Tibial artery (tissue), 4 donors: ENCODE measurements around the gene KRT14.

ENCODE experiments used
- DNase-seq, 2 donors: peaks; one replicate each; pipeline ENCODE4 v3.0.0-alpha.2; 2019
- H3K27ac ChIP-seq, 2 donors: fragments of 200-600 bp; sonication (generic) in 1 of 2; 1 replicate in 1 of 2; 2 replicates in 1 of 2; pipeline ENCODE4 v1.5.1; 2018 to 2019; ENCODE audit warnings: mild to moderate bottlenecking in 1 of 2
- H3K27me3 ChIP-seq, 2 donors: fragments of 200-600 bp; sonication (generic) in 1 of 2; one replicate each; pipeline versions ENCODE4 v1.5.1 to v1.6.0; 2016 to 2019
- H3K36me3 ChIP-seq, 3 donors: fragments of 200-600 bp; sonication (generic) in 2 of 3; one replicate each; pipeline ENCODE4 v1.5.1; 2016 to 2019; ENCODE audit warnings: mild to moderate bottlenecking in 2 of 3
- H3K4me1 ChIP-seq, 4 donors: fragments of 200-600 bp; sonication (generic) in 2 of 4; 1 replicate in 3 of 4; 2 replicates in 1 of 4; pipeline ENCODE4 v1.5.1; 2016 to 2019
- H3K4me3 ChIP-seq, 2 donors: fragments of 200-600 bp; sonication (generic) in 1 of 2; 1 replicate in 1 of 2; 2 replicates in 1 of 2; pipeline ENCODE4 v1.5.1; 2018 to 2019; ENCODE audit warnings: mild to moderate bottlenecking in 2 of 2
- H3K9me3 ChIP-seq, 3 donors: fragments of 200-600 bp; sonication (generic) in 1 of 3; one replicate each; pipeline ENCODE4 v1.5.1; 2016 to 2019
- CTCF ChIP-seq, 2 experiments: fragments of 200-600 bp in 1 of 2; fragments of 450-650 bp in 1 of 2; IDR thresholded peaks; one replicate each; pipeline ENCODE4 v1.5.1; 2017 to 2019; ENCODE audit warnings: antibody characterized with exemption in 2 of 2, mild to moderate bottlenecking in 1 of 2, moderate library complexity in 1 of 2
- intact Hi-C: fragments of 100-400 bp; cut with DNase I; formaldehyde crosslinking; loops from one replicate; pipeline ENCODE4 v1.15.0; 2023; ENCODE audit warnings: low total_unique reads

Gene KRT14

DNA sequence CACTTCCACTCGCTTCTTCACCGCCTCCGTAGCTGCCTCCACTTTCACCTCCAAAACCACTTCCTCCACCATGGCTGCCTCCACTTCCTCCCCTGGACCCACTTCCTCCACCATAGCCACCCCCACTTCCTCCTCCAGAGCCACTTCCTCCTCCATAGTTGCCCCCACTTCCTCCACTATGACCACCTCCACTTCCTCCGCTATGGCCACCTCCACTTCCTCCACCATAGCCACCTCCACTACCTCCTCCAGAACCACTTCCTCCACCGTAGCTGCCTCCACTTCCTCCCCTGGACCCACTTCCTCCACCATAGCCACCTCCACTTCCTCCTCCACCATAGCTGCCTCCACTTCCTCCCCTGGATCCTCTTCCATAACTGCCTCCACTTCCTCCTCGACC, 19.4 kb downstream of the KRT14 start:
- H3K4me1 ChIP-seq, result no peaks in the 10 kb centered on the region
- no peaks in the 10 kb centered on the region for H3K9me3 ChIP-seq
- intact Hi-C loops, result no loop called here
- H3K36me3 ChIP-seq, result no peaks in the 10 kb centered on the region
- H3K27me3 ChIP-seq, result peaks cover 0 to 31% of the 10 kb centered on the region in 2 donors
- H3K4me3 ChIP-seq, result no peak overlapping the region
- TF ChIP-seq CTCF (IDR thresholded peaks at IDR 0.05), result no peak
- DNase-seq, result no peak
- H3K27ac ChIP-seq, result no peak overlapping the region

- intact Hi-C loops, result no loop called here
- Histone ChIP-seq H3K4me1 (no peaks in the 10 kb centered on the region), H3K27me3 (peaks cover 0 to 34% of the 10 kb centered on the region in 2 donors), H3K27ac (no peak overlapping the region), H3K36me3 (no peaks in the 10 kb centered on the region), H3K4me3 (no peak overlapping the region), H3K9me3 (no peaks in the 10 kb centered on the region)
- no peak for TF ChIP-seq CTCF (IDR thresholded peaks at IDR 0.05)
- DNase-seq, result no peak
Measured at GRCh38 chr17:41565338-41565737, 21.4 kb downstream of the KRT14 start.

DNA sequence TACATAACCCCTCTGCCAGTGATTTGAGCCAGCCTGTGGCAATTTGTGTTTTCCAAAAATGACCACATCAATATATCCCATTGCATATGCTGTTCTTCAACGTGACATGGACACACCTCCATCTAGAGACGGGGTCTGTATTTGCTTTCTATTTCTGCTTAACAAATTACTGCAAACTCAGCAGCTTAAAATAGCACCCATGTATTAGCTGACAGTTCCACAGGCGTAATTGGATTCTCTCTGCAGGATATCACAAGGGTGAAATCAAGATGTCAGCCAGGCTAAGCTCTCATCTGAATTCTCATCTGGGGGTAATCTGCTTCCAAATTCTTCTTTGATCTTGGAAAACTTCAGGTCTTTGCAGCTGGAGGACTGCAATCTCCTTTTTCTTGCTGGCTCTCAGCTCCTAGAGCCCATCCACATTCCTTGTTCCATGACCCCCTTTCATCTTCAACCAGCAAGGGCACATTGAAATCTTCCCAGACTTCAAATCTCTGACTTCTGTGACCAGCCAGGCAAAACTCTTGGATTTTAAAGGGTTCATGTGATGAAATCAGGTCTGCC, 23.0 kb downstream of the KRT14 start:
- intact Hi-C loops, result no loop called here
- H3K27me3 ChIP-seq, result peaks cover 0 to 40% of the 10 kb centered on the region in 2 donors

DNA sequence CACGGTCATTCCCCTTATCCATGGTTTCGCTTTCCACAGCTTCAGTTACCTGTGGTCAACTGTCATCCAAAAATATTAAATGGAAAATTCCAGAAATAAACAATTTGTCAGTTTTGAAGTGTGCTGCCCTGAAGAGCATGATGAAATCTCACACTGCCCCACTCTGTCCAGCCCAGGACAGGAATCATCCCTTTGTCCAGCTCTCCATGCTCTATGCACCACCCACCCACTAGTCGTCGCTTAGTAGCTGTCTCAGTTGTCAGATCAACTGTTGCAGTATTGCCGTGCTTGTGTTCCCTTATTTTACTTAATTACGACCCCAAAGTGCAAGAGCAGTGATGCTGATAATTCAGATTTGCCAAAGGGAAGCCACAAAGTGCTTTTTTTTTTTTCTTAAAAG, 25.1 kb downstream of the KRT14 start:
- intact Hi-C loops, result no loop called here
- Histone ChIP-seq H3K36me3 (no peaks in the 10 kb centered on the region), H3K9me3 (no peaks in the 10 kb centered on the region), H3K27ac (no peak overlapping the region), H3K27me3 (peaks cover 0 to 38% of the 10 kb centered on the region in 2 donors), H3K4me3 (no peak overlapping the region), H3K4me1 (no peaks in the 10 kb centered on the region)
- no peak for TF ChIP-seq CTCF (IDR thresholded peaks at IDR 0.05)
- DNase-seq, result no peak

More for the DNA sequence above, 23.0 kb downstream of the KRT14 start:
- TF ChIP-seq CTCF (IDR thresholded peaks at IDR 0.05), result no peak
- H3K4me3 ChIP-seq, result no peak overlapping the region
- no peak for DNase-seq
- no peaks in the 10 kb centered on the region for H3K9me3 ChIP-seq
- H3K4me1 ChIP-seq, result no peaks in the 10 kb centered on the region
- H3K36me3 ChIP-seq, result no peaks in the 10 kb centered on the region
- no peak overlapping the region for H3K27ac ChIP-seq

DNA sequence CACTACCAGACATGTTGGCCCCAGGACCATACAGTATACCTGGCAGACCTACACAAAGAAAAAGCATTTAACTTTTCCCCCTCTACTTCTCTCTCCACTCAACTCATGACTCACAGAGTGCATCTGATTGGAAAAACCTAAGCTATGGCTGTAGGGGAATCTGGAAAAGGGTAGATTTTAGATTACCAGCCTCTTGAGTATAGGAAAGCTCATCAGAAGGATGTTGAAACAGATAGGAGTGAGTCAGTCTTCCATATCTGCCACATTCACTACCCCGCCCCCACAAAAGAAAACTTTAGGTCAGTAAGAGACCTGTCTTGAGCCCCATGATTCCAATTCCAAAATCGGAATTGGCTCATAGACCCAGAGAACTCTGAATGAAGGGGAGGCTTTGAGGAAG, 27.1 kb downstream of the KRT14 start:
- H3K36me3 ChIP-seq, result no peaks in the 10 kb centered on the region
- no peaks in the 10 kb centered on the region for H3K9me3 ChIP-seq
- intact Hi-C loops, result no loop called here
- no peaks in the 10 kb centered on the region for H3K4me1 ChIP-seq
- H3K27me3 ChIP-seq, result peaks cover 0 to 34% of the 10 kb centered on the region in 2 donors
- no peak overlapping the region for H3K4me3 ChIP-seq
- no peak for DNase-seq
- no peak for TF ChIP-seq CTCF (IDR thresholded peaks at IDR 0.05)
- H3K27ac ChIP-seq, result no peak overlapping the region

- DNase-seq, result no peak
- intact Hi-C loops, result no loop called here
- Histone ChIP-seq H3K27ac (no peak overlapping the region), H3K4me1 (no peaks in the 10 kb centered on the region), H3K36me3 (no peaks in the 10 kb centered on the region), H3K27me3 (peaks cover 0 to 26% of the 10 kb centered on the region in 2 donors), H3K4me3 (no peak overlapping the region), H3K9me3 (no peaks in the 10 kb centered on the region)
- no peak for TF ChIP-seq CTCF (IDR thresholded peaks at IDR 0.05)
Measured at GRCh38 chr17:41556931-41557330, 29.8 kb downstream of the KRT14 start.
